ENCODE data around the gene LYRM4.

LYRM4 gene

GRCh38 chr6:5241252-5241651 is 19.5 kb downstream of the LYRM4 start:
- no peak for DNase-seq

DNA sequence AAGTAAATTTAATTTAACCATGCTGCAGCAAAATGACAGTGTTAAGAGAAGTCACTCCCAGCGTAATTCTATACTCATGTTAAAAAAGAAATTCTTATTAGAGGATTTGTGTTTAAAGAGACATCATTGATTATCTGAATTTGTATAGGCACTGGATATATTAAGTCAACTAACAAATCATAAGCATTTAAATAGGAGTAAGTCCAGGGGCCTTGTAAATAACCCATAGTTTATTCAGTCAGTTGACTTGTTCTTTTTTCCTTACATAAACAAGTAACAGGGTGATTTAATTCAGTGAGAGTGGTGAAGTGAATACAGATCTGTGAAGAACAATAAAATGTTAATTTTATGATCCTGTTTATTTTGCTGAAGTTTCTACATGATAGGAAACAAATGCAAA is 22.4 kb downstream of the LYRM4 start:
- DNase-seq: no peak

DNA sequence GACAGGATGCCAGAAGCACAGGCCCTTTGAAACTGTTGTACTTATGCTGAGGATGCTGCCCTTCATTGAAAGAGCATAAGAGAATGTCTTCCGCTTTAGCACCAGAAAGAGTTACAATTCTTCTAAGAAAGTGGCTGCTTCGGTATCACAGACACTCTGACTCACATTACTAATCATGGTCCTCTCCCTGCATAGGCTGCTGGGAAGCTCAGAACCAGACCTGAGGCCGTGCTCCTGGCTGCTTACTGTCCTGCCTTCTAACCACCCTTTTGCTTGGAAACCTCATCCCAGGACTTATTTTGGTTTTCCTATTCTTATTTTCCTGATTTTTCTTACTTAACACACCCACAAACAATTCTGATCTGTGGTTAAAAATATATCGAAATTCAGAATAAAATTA is 22.9 kb downstream of the LYRM4 start:
- DNase-seq: no peak

DNA sequence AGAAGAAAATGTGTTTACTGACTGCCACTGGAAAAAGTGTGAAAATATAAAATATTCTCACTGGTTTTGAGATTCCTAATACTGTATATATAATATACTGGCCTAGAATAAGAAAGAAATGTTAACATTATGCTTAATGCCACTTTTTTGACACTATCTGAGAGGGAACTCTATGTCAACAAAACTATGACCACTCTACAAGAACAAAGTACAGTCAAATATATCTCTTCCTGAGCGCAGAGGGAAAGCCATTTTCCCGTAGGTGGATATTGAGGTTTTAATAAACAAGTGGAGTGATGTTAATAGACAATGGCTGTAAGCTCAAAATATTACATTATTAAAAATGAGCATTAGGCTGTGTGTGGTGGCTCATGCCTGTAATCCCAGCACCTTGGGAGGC is 24.9 kb downstream of the LYRM4 start:
- DNase-seq: no peak

GRCh38 chr6:5234874-5235273 is 25.9 kb downstream of the LYRM4 start:
- DNase-seq: no peak

- peak; percentile 18 for DNase-seq
Observed at GRCh38 chr6:5231289-5231688, 29.5 kb downstream of the LYRM4 start.

DNA sequence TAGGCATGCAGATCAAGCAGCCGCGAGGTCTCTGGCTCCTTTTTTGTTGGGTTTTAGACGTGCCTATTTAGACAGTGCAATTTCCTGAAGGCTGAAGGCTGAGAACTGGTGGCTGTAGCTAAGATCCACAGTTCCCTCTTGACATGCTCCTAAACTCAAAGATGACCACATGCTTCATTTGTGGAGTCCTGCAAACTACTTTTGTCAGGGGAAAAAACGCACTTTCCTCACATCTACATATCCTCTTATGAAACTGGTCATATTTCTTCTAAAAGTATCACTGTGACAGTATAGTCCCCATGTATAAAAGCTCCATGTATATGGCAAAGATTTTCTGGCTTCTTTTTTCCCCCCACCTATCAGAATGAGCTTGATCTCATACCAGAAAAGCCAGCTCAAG is 30.7 kb downstream of the LYRM4 start:
- DNase-seq: no peak

DNA sequence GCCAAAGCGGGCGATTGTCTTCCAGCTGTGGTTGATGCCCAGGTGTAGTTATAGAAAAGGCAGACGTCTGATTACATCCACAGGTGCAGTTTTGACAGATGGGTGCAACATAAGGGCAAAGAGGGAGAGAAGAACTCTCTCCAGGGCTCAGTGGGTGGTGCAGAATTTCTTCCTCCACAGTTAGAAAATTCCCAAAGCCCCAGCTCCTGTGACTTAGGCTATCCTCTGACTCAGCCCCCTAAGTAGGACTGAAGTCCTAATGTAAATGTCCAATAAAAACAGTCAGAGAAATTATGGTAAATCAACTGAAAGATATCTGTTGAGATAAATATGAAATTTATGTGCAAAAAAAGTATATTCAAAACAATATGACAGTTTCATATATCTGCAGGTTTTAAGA is 31.4 kb downstream of the LYRM4 start:
- no peak for DNase-seq

- DNase-seq: no peak
Observed at GRCh38 chr6:5223309-5223708, 37.4 kb downstream of the LYRM4 start.

- DNase-seq: no peak
Observed at GRCh38 chr6:5220443-5220842, 40.3 kb downstream of the LYRM4 start.

DNA sequence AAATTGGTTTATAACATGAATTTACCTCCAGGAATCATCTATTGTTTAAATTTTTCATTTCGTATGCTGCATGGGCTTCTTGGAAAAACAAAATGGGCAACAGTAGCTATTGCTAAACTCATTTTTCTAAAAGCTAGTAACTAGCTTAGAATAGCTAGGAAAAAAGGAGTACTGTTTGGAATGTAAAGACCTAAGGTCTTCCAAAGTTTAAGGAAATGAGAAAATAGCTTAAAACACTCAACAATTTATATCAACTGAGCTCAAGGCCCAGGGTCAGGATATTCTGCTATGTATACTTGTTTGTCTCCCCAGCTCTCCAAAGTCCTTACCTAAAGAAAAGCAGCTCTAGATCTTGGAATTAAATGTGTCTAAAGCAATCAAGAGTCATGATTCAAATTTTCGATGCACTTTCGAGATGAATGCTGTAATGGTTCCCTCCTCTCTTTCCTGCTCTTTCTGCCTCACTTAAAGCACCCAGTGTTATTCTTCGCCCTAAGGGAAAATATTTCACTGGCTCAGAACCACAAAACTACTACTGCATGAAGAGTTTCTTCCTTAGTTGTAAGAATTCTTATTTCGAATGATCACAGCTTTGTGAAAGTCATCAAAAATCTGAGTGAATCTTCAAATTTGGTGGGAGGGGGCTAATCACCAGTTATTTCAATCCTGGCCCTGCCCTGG is 41.6 kb downstream of the LYRM4 start:
- no peak for DNase-seq

DNA sequence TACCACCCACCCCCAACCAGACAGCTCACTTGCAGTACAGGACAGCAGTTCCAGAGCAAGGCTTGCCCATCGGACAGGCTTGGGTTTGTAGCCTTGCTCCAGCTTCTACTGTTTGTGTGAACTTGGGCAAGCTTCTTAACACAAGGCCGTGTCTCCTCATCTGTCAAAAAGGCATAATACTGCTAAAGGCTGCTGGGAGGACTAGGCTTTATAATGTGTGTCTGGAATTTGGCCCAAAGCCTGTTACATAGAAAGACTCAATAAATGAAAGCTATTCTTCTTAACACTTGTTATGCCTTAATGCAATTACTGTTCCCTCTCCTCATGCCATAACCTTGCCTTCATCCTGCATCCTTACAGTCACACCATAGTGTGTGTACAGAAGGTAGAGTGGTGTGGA is 43.4 kb downstream of the LYRM4 start:
- DNase-seq: no peak

DNA sequence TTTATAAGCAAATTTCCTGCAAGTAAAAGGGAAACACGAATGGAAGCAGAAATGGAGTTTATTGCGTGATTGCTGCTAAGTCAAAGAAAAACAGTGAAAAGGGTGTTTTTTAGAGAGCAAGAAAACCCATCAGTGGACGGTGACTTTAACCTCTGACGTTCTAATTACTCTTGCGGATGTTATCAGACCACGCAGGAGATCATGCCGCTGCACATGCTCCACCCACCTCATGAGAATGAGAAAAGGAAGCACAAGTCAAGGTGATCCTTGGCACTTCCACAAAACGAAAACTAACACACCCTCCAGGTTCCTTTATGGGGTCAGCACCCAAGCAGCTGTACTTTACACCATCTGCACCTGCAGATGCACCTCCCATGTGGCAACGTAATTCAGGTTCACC is 45.0 kb downstream of the LYRM4 start:
- DNase-seq: no peak

DNA sequence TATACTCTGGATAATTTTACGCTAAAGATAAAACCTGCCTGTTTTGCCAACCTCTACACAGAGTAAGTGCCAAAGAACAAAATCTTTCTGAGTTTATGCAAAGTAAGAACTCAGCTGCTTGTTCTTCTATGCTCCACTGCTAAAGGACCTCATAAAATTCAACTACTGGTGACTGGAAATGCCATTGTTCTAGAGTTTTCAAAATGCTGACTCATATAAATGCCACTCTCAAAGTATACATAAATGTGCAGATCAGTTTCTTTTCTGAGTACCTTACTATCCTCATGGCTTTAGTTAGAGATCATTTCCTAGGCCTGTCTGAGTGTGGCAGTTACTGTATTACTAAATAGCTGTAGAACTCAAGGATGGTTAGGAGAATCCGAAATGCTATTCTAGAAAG is 45.6 kb downstream of the LYRM4 start:
- no peak for DNase-seq

- peak; percentile 70 for DNase-seq
Observed at GRCh38 chr6:5214570-5215052, 46.1 kb downstream of the LYRM4 start.

GRCh38 chr6:5213836-5214235 is 46.9 kb downstream of the LYRM4 start:
- no peak for DNase-seq

GRCh38 chr6:5211492-5211891 is 49.3 kb downstream of the LYRM4 start:
- no peak for DNase-seq

- DNase-seq: no peak
Observed at GRCh38 chr6:5208471-5208971, 52.2 kb downstream of the LYRM4 start.

GRCh38 chr6:5208057-5208456 is 52.7 kb downstream of the LYRM4 start:
- no peak for DNase-seq

DNA sequence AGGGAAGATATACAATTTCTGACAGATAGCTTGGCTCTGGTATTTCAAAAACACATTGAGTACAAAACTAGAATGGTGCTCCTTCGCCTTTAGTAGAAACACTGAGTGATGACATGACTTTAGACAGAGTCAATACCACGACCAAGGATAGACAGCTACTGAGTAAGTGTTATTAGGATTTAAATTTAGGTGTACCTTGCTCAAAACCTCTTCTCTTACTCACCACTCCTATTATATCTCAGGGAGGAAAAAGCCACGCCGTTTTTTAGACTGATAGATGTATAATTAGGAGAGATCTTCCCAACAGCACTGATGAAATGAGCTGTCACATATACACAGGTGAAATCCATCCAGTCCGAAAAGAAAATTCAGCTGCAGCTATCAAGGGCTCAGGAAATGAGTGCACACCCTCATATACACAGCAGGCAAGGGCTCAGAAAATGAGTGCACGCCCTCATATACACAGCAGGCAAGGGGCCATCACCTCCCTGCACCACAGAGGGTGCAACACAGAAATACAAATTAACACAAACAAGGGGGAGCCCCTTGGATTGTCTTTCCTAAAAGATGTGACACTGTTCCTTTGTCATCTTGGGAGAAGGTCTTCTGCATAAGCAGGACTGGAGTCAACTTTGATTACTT is 53.7 kb downstream of the LYRM4 start:
- no peak for DNase-seq

DNA sequence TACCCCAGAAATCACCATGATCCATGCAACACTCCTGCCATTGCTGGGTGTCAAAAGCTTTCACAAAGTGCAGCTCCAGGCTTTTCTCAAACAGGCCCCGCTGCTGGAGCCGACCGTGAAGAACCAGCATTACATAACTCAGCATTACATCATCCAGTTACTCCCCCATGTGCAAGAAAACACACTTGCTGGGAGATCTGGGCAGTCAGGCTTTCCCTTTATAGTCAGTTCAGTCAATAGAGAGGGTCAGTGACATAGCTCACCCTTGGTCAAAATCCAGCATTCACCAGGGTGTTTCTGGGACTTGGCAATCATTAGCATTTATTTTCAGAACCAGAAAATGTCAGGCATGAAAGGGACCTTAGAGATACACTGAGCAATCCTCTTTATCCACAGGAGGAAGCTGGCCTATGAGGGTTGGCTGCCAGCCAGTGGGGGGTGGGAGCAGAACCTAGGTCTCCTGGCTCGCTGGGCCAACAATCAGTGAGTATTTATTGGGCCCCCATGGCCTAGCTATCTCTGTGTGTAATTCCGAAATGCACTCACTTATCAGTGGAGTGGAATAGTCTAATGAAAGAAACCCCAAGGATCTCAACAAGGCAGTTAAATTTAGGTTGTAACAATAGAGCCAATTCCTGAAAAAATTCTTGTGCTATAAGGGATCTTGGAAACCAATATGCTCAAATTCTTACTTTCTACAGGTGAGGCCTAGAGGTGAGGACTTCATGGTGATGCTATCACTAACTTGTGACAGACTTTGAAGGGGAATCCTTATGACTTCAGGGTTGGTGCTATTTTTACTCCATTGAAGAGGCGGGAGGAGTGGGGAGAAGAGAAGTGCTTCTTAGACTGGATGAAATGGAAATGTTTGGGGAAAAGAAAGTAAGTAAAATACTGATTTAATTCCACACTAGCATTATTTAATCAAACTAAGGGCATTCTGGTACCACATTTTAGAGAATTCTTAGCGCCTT is 54.6 kb downstream of the LYRM4 start:
- peak; percentile 90 for DNase-seq

GRCh38 chr6:5205035-5205507 is 55.7 kb downstream of the LYRM4 start:
- DNase-seq: no peak

- no peak for DNase-seq
Observed at GRCh38 chr6:5204376-5204775, 56.4 kb downstream of the LYRM4 start.

All from midbrain (tissue), 1 donor.